ENCODE data around the gene MX2. TPM values are rescaled to one million over a fixed set of nuclear protein-coding genes. Genes with fewer than 3 reads are reported as not detected.
A peak's percentile ranks its signal among the peaks of the same experiment; 100 is the strongest.

Gene MX2
- total and polyA plus RNA-seq, 2 of the 8 experiments (the other 6 are each of a cell fraction or from before 2014, with no cell fraction given) = 3.1 to 8.9 TPM

DNA sequence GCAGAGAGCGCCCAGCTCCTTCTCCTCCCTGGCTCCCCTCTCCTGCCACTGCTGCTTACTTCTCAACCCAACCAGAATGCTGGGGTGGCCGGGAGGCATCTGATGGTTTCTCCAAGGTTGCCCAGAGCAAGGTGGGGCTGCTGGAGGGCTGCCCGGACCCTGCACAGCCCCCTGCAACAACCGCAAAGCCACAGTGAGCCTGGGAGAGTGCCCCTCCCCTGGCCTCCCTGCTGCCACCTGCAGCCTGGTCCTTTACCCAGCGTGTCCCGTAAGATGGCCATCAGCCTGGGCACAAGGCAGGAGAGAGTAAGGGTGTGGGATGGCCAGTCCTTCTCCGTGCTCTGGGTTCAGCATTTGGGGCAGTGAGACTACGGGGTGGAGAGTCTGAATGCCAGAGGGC, 17.0 kb downstream of the MX2 start:
- H3K14ac ChIP-seq (ENCODE audit: insufficient read length) = no peak overlapping the region
- no peaks in the 10 kb centered on the region; a peak in 1 of 7 replicates for H3K27me3 ChIP-seq (replicated peaks in 1 of 4; ENCODE audit: control insufficient read depth in 3 of 4, extremely low read depth in 1 of 4, insufficient read depth in 3 of 4, low read length in 3 of 4)
- H3K56ac ChIP-seq (replicated peaks; ENCODE audit: insufficient read length, low read depth, low read length) = no peak overlapping the region
- H2BK12ac ChIP-seq (ENCODE audit: low read depth, low read length) = no peak overlapping the region
- H3K9ac ChIP-seq (replicated peaks in 1 of 4; ENCODE audit: extremely low read depth in 1 of 4, low read depth in 3 of 4, low read length in 3 of 4) = no peak overlapping the region
- H3K79me1 ChIP-seq (ENCODE audit: low read depth, low read length) = no peaks in the 10 kb centered on the region; the same call in 1 of the 2 replicates
- no peak overlapping the region for H3K4me2 ChIP-seq (ENCODE audit: insufficient read depth in 1 of 2, low read depth in 2 of 2, low read length in 2 of 2)
- H4K5ac ChIP-seq (ENCODE audit: insufficient read length, low read depth, low read length) = no peak overlapping the region
- DNase-seq (ENCODE audit: low read depth in 1 of 2, low spot score in 2 of 2) (no peak), FAIRE-seq (no peak)
- no peak overlapping the region for H4K8ac ChIP-seq (ENCODE audit: extremely low read depth, insufficient read depth, low read length)
- no peaks in the 10 kb centered on the region; a peak in 1 of 7 replicates for H3K4me1 ChIP-seq (replicated peaks in 1 of 4; ENCODE audit: control insufficient read depth in 3 of 4, insufficient read depth in 4 of 4, low read length in 3 of 4)
- no peaks in the 10 kb centered on the region for H3K23me2 ChIP-seq (ENCODE audit: low read depth, low read length)
- ChIA-PET POLR2A (ENCODE audit: partially characterized antibody) (no interaction called here), CTCF (ENCODE audit: partially characterized antibody) (interaction anchor here (0.6 to 5.2 kb wide), 8 partner anchors 9 to 256 kb away, joined by 3 to 45 read pairs (median 3); no protein-coding TSS in a partner anchor)
- H3K23ac ChIP-seq (ENCODE audit: insufficient read length) = no peak overlapping the region
- H4K20me1 ChIP-seq (replicated peaks in 1 of 2; ENCODE audit: control insufficient read depth in 1 of 2, insufficient read depth in 2 of 2, low read length in 2 of 2) = no peaks in the 10 kb centered on the region
- no peak overlapping the region for H2BK120ac ChIP-seq (replicated peaks; ENCODE audit: low read depth, low read length)
- no peak overlapping the region for H3K4ac ChIP-seq (replicated peaks; ENCODE audit: insufficient read length, low read depth, low read length)
- no peak overlapping the region for H3K4me3 ChIP-seq (ENCODE audit: extremely low read depth in 1 of 4, insufficient read depth in 2 of 4, low read depth in 3 of 4, low read length in 4 of 4)
- H3K79me2 ChIP-seq (ENCODE audit: control insufficient read depth in 1 of 2, insufficient read depth in 2 of 2, low read length in 2 of 2) = no peaks in the 10 kb centered on the region
- no peak overlapping the region for H2BK5ac ChIP-seq (ENCODE audit: low read depth, low read length)
- no peak overlapping the region for H4K91ac ChIP-seq (replicated peaks; ENCODE audit: insufficient read length, low read length)
- H2AFZ ChIP-seq (ENCODE audit: low read length) = no peak overlapping the region
- H3K27ac ChIP-seq (ENCODE audit: low read depth, low read length) = no peak overlapping the region
- H2BK15ac ChIP-seq (ENCODE audit: low read length) = no peak overlapping the region
- no peaks in the 10 kb centered on the region for H3K9me3 ChIP-seq (ENCODE audit: insufficient read depth in 2 of 2, low read depth in 1 of 2, low read length in 1 of 2)
- no peak overlapping the region for H2AK5ac ChIP-seq (ENCODE audit: low read depth, low read length)
- TF ChIP-seq TCF12 (IDR thresholded peaks at IDR 0.05; ENCODE audit: low read depth, low read length) (no peak), YY1 (IDR thresholded peaks at IDR 0.05; ENCODE audit: low read depth, low read length) (no peak), TAF1 (IDR thresholded peaks at IDR 0.05; ENCODE audit: low read depth, low read length) (no peak), CHD2 (IDR thresholded peaks at IDR 0.05; ENCODE audit: low read length) (no peak)
- TF ChIP-seq, protein P1, sequence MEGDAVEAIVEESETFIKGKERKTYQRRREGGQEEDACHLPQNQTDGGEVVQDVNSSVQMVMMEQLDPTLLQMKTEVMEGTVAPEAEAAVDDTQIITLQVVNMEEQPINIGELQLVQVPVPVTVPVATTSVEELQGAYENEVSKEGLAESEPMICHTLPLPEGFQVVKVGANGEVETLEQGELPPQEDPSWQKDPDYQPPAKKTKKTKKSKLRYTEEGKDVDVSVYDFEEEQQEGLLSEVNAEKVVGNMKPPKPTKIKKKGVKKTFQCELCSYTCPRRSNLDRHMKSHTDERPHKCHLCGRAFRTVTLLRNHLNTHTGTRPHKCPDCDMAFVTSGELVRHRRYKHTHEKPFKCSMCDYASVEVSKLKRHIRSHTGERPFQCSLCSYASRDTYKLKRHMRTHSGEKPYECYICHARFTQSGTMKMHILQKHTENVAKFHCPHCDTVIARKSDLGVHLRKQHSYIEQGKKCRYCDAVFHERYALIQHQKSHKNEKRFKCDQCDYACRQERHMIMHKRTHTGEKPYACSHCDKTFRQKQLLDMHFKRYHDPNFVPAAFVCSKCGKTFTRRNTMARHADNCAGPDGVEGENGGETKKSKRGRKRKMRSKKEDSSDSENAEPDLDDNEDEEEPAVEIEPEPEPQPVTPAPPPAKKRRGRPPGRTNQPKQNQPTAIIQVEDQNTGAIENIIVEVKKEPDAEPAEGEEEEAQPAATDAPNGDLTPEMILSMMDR (IDR thresholded peaks at IDR 0.05; ENCODE audit: control extremely low read depth in 1 of 3, insufficient read depth in 1 of 3, low read depth in 1 of 3, low read length in 3 of 3) = peak in 2 of 3 experiments; percentile 37 to 42; a peak in 2 of 4 replicates
- TF ChIP-seq, protein P2, sequence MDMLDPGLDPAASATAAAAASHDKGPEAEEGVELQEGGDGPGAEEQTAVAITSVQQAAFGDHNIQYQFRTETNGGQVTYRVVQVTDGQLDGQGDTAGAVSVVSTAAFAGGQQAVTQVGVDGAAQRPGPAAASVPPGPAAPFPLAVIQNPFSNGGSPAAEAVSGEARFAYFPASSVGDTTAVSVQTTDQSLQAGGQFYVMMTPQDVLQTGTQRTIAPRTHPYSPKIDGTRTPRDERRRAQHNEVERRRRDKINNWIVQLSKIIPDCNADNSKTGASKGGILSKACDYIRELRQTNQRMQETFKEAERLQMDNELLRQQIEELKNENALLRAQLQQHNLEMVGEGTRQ (IDR thresholded peaks at IDR 0.05; ENCODE audit: low read length) = no peak
- H2BK20ac ChIP-seq (ENCODE audit: low read length) = no peak overlapping the region
- 91% methylated on average over 5 of the region's 8 CpGs; no CpG with 5 or more reads in 1 of the 2 experiments for WGBS, 2 experiments (ENCODE audit: extremely low coverage in 1 of 2, insufficient coverage in 1 of 2, insufficient read length in 1 of 2, insufficient replicate concordance in 2 of 2, low coverage in 1 of 2, low lambda C conversion rate in 2 of 2, missing lambda C conversion rate in 1 of 2)
- H3K36me3 ChIP-seq (ENCODE audit: control insufficient read depth in 2 of 4, insufficient read depth in 4 of 4, low read length in 3 of 4) = no peaks in the 10 kb centered on the region
- no peak overlapping the region for H3K18ac ChIP-seq (ENCODE audit: extremely low read depth, low read length)
